ENCODE data around the gene CYB5D1.

The CYB5D1 gene

GRCh38 chr17:7888184-7888920, 30.5 kb downstream of the CYB5D1 start, which contains the start of gene CHD3:
Gene CHD3, plus strand, starts transcription at chr17:7888789. Its CDS starts 212 bp downstream, at chr17:7889001.
- peak; percentile 52 for DNase-seq

- DNase-seq: peak; percentile 53
Measured at GRCh38 chr17:7889166-7889955, 31.6 kb downstream of the CYB5D1 start.

- no peak for DNase-seq
Measured at GRCh38 chr17:7893187-7893880, 35.5 kb downstream of the CYB5D1 start.

- DNase-seq: no peak
Measured at GRCh38 chr17:7894226-7894625, 36.4 kb downstream of the CYB5D1 start.

- no peak for DNase-seq
Measured at GRCh38 chr17:7894866-7895265, 37.1 kb downstream of the CYB5D1 start.

- no peak for DNase-seq
Measured at GRCh38 chr17:7897090-7897489, 39.3 kb downstream of the CYB5D1 start.

- DNase-seq: peak; percentile 56
Measured at GRCh38 chr17:7897773-7898172, 40.0 kb downstream of the CYB5D1 start.

GRCh38 chr17:7903154-7904103, 45.6 kb downstream of the CYB5D1 start:
- DNase-seq: no peak

- DNase-seq: no peak
Measured at GRCh38 chr17:7909089-7909488, 51.3 kb downstream of the CYB5D1 start.

GRCh38 chr17:7910281-7910680, 52.5 kb downstream of the CYB5D1 start:
- DNase-seq: no peak

- DNase-seq: no peak
Measured at GRCh38 chr17:7910711-7911110, 52.9 kb downstream of the CYB5D1 start.

- DNase-seq: no peak
Measured at GRCh38 chr17:7911116-7911515, 53.3 kb downstream of the CYB5D1 start.

All from CD4-positive, alpha-beta T cell treated with Interleukin-17A for 1 hour (primary cell).